GM18909 (cell line): ENCODE data around the gene DSN1.
A peak's percentile ranks its signal among the peaks of the same experiment; 100 is the strongest.

Experiments used
- ATAC-seq: cut with Tn5 transposase; IDR thresholded peaks from one replicate; pipeline ENCODE4 v1.9.1; 2021; ENCODE audit warnings: mild to moderate bottlenecking; ENCODE audit not compliant: unreplicated experiment, poor library complexity

Gene DSN1

DNA sequence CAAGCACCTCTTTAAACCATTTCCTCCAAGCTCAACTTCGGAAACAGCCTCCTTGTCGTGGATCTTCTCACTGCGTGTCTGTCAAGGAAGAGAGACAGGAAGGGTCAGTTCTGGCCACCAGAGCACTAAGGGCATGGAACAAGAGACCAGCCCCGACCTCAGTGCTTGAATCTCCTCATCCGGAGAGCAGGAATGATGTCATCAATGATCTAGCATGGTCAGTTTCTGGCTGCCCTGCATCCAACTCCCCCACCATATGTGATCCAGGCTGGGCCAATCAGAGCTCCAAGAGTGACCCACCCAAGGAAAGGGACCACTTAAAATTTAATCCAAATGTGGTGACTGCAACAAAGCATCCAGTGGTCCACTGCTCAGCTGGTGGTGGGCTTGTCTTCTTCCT, 23.3 kb upstream of the DSN1 start:
- ATAC-seq = no peak

DNA sequence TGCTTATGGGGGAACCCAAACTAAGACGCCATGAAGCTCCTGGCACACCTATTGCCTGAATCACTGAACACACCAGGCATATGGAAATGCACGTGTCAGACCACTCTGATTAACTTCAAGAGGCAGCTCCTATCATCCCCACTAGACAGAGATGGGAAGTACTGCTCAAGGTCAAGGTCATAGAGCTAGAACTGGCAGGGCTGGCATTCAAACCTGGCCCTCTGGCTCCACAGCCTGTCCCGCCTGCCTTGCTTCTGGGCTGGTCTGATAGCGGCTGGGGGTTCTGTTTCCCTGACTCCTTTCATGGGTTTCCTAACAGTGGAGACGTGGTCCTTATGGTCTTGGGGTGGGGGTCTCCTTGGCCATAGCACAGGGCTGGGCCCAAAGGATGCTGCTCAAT, 22.6 kb upstream of the DSN1 start:
- ATAC-seq = no peak

DNA sequence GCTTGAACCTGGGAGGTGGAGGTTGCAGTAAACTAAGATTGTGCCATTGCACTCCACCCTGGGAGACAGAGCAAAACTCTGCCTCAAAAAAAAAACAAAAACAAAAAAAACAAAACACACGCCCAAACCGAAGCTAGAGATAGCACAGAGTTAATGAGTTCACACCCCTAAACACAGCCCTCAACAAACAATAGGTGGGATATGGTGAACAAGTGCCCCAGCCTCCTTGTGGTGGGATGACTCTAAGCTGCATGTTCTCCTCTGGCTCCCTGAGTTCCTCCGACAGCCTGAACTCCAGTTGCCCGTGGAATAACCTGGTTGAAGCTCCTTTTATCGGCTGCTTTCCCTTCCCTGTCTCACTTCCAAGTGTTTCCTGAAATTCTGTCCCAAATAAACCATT, 22.1 kb upstream of the DSN1 start:
- ATAC-seq = no peak

- no peak for ATAC-seq
These were observed 20.5 kb upstream of the DSN1 start for GRCh38 chr20:36794116-36794474.

- ATAC-seq = no peak
These were observed 19.9 kb upstream of the DSN1 start for GRCh38 chr20:36793294-36794115.

- ATAC-seq = no peak
These were observed 18.9 kb upstream of the DSN1 start for GRCh38 chr20:36792422-36792821.

DNA sequence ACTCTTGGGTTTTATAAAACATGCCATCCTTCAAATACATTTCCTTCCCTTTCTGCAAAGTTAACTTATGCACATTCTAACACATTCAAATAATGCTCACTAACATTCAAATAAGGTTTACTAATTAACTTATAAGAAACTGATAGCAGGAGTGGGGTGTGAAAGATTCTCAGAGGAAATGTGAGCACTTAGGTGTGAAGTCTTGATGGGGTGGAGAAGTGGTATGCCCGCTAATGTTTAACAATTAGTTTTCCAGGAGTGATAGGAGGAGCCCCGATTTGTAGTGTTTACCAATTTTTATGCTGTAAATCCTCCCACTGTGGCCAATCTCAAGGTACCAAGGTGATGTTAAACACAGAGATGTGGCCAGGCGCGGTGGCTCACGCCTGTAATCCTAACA, 18.3 kb upstream of the DSN1 start:
- ATAC-seq = no peak

- ATAC-seq = no peak
These were observed 13.1 kb upstream of the DSN1 start for GRCh38 chr20:36786663-36787062.

DNA sequence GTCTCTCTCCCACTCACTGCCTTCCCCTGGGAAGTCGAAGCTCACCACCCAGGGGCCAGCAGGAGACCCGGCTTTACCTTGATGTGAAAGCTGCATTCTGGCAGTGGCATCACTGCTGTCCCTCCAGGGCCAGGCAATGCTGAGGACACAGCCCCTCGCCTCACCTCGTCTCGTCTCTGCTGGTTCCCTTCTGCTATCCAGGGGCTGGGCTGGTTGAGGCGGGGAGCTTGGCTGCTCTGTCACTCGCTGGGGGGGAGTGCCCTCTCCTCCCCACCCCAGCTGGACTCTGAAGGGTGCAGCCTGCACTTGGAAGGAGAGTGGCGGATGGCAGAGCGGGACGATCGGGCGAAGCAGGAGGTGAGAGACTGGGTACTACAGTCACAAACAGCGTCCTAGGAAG, 12.7 kb upstream of the DSN1 start:
- no peak for ATAC-seq

- no peak for ATAC-seq
These were observed 11.7 kb upstream of the DSN1 start for GRCh38 chr20:36785308-36785707.

GRCh38 chr20:36784900-36785299, 11.3 kb upstream of the DSN1 start:
- ATAC-seq = no peak

- no peak for ATAC-seq
These were observed 10.6 kb upstream of the DSN1 start for GRCh38 chr20:36784116-36784515.

DNA sequence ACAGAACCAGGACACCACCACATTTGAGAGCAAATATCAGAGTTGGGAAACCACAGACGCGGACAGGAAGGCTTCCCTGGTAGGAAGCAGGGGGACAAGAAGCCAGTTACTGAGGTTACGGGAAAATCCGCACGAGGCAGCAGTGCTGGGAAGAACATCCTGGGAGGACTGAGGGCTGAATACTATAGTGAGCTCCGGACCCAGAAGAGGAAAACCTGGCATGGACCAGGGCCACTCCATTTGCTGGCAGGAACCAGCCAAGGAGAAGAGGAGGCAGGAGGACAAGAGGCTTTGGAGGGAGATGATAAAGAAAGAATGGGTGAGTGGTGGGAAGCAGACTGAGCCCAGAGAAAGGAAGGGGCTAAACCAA, 6.1 kb upstream of the DSN1 start:
- no peak for ATAC-seq

DNA sequence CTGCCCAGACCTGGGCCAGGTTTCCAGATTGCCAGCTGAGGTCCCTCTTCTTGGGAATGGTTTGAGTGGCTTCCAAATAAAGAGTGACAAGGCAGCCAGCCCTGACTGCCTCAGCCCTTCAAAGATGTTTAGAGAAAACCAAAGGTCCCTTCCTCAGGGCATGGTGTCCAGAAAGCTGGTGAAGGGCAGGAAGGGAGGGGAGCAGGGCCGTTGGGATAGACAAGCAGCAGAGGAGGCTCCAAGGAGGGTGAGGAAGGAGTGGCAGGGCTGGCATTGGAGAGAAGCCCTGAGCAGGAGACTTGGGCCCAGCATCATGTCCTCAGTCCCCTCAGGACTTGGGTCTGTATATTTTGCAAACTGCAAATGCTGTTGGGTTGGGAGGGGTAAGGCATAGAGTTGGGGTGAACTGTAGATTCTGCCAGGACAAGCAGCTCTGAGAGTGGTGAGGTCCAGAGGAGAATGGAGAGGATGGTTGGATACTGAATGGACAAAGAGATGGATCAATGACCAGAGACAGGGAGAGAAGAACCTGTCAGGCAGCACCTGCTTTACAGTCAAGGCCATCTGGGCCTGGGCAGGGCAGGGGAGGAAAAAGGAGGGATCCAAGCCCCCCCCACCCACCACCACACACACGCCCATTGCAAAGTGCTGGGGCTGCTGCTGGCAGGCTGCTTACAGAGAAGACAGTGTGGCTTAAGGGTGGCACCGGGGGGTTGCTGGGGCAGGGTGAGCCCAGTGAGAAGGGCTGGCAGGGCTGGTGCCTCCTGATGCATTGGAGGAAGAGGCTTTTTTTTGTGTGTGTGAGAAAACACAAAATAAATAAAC, 5.5 kb upstream of the DSN1 start:
- ATAC-seq = no peak

GRCh38 chr20:36777576-36777975, 4.0 kb upstream of the DSN1 start:
- ATAC-seq = no peak

DNA sequence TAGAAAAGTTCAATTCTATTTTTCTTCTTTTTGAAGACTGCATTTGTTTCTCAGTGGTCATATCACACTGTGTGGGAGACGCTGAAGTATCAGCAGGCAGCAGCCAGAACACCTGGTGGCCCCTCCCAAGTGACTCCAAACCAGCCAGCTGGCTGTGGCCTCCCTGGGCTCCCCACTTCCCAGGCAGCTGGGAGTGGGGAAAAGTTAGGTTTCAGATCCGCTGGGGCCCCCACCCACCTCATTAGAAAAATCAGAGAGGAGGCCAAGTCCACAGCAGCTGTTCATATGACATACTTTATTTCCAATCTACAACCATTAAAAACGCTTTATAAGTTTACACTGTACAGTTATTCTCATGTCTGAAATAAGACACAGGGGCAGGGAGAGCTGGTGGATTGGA, 3.6 kb upstream of the DSN1 start:
- no peak for ATAC-seq

GRCh38 chr20:36775826-36776225, 2.3 kb upstream of the DSN1 start:
- no peak for ATAC-seq

- ATAC-seq = no peak
These were observed 1.6 kb upstream of the DSN1 start for GRCh38 chr20:36775196-36775595.

DNA sequence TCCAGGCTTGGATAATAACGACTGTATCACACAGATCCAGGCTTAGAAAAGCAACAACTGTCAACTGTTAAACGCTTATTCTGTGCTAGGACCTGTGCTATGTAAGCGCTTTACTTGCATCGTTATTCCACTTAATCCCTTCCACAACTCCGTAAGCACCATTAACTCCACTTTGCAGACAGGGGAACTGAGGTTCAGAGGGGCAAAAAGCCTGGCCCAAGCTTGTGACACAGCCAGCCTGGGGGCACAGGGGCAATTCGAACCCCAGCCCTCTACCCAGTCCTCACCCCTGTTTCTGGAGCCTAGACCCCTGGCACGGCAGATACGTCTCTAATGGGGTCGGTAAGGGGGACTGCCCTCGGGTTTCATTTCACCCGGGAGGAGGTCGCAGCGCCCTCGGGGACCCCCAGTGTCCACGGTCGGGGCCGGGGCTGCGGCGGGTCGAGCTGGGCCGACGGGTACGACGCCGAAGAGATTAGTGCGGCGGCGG, 411 bp downstream of the DSN1 start:
- peak; percentile 3 for ATAC-seq

GRCh38 chr20:36770680-36771079, 2.9 kb downstream of the DSN1 start:
- ATAC-seq = no peak

DNA sequence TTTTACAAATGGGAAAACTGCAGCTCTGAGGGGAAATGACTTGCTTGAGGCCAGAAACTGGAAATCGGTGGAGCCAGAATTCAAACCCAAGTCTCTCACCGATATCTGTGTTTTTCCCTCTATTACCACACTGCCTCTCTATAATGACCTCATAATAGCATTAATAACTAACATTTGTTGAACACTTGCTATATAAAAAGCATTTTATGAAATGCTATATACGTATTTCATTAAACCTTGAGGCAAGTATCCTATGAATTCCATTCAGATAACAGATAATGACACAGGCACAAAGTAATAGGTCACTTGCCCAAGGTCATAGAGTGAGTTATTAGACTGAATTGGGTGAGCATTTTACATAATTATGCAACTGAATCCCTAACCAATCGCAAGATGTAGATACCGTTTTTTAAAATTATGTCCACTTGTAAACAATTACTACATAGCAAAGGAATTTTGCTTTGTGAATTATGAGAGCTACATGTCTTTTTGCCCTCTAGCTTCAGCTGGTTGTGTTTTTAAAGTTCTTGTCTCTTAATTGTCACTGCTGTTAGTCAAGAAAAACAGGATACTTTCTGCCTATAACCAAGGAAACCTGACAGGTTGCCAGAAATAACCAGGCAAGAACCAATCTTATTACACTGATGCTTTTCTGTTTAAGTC, 4.7 kb downstream of the DSN1 start:
- ATAC-seq = no peak
